GM18870 (cell line): ENCODE results near the gene LFNG.

Experiments
- ATAC-seq: cut with Tn5 transposase; IDR thresholded peaks from one replicate; pipeline ENCODE4 v1.9.1; 2021; ENCODE audit warnings: moderate library complexity; ENCODE audit not compliant: unreplicated experiment

The LFNG gene, protein sequence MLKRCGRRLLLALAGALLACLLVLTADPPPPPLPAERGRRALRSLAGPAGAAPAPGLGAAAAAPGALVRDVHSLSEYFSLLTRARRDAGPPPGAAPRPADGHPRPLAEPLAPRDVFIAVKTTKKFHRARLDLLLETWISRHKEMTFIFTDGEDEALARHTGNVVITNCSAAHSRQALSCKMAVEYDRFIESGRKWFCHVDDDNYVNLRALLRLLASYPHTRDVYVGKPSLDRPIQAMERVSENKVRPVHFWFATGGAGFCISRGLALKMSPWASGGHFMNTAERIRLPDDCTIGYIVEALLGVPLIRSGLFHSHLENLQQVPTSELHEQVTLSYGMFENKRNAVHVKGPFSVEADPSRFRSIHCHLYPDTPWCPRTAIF

DNA sequence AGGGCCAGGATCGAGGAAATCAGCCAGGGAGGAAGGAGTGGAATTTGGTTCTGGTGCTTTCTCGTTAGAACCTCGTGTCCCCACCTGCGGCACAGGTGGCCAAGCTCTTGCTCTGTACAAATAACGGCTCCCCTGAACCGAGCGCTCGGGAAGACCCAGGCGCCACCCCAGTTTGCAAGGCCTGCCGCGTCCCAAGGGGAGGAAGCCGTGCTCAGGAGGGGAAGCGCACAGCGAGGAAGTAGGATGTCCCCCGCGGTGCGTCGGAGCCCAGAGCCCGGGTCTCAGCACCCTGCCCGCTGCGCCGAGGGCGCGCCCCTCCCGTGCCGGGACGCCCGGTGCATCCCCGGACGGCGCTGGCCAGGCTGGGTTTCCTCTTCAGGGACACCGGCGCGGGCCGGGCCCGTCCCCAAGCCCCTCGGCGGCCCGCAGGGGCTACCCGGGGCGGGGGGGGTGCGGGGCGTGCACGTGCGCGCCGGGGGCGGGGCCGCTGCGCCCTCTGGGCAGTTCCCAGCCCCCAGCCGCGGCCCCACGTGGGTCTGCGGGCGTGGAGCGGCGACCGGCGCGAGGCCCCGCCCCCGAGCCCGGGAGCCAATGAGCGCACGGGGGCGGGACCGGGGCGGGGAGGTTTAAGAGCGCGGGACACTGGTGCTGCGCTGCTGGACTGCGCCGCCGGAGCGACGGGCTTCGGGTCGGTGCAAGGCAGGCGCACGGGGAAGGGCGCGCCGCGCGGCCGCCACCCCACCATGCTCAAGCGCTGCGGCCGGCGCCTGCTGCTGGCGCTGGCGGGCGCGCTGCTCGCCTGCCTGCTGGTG, at the start of gene LFNG:
Gene LFNG (plus strand): TSS at position 656 of the 812 bp plus-strand sequence. CDS start 88 bp downstream, at position 744.
- ATAC-seq, result no peak

DNA sequence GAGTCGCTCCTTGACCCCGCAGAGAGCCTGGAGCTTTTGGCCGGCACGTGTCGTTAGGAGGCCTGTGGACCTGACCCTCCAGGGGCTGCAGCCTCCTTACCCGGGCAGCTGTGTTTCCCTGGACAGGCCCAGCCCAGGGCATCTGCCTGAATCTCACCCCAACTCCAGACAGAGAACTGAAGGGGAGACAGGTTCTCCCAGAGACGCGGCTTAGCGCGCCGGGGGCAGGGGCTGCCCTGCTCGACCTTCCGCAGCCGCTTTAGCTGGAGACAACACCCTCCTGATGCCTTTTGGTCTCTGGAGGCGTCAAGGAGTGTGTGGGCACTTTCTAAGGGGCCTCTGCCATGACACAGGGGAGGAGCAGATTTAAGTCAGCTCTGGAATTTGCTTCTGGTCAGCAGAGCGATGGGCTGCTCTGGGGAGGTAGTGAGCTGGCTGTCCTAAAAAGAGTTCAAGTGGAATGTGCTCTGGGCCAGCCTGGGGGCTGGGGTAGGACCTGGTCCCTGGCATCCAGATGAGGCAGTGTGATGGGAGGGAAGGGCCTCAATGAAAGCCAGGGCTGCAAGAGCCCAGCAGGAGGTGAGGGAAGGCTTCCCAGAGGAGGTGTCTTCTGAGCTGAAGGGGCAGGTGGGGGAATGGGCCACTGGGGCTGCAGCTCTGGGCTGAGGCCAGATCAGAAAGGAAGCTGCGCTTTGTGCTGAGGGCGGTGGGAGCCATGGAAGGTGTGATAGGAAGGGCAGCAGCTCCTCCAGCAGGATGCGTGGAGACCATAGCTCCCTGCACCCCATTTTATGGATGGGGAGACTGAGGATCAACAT, 49.2 kb upstream of the LFNG start:
- ATAC-seq, result no peak

DNA sequence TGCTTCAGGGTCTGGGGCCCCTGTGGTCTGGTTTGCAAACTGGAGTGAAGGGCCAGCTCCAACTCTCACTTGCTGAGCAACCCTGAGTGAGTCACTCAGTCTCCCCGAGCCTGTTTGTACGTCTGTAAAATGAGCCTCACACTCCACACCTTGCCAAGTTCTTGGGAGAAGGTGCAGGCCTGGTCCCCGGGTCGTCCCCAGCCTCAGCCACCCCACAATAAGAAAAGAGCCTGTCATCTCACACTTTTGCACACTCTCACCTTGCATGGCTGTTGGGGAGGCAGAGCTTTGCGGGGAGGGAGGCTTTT, 48.6 kb upstream of the LFNG start:
- ATAC-seq, result no peak

DNA sequence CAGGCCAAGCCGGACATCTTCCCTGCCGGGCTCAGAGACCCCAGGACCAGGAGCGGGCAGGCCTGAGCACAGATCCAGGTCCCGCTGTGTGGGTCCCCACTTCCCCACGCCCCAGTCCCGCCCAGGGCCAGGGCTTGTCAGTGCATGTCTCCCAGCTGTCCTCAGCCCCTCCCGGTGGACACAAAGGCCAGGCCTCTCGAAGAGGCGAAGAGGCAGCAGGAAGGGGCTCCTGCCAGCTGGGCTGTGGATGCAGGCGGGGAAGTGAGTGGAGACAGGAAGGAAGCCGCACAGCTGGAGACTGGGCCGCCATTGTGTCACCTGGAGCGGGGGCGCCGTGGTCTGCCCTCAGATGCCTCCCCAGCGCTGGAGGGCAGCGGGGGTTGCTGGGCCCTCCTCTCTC, 48.2 kb upstream of the LFNG start:
- no peak for ATAC-seq

DNA sequence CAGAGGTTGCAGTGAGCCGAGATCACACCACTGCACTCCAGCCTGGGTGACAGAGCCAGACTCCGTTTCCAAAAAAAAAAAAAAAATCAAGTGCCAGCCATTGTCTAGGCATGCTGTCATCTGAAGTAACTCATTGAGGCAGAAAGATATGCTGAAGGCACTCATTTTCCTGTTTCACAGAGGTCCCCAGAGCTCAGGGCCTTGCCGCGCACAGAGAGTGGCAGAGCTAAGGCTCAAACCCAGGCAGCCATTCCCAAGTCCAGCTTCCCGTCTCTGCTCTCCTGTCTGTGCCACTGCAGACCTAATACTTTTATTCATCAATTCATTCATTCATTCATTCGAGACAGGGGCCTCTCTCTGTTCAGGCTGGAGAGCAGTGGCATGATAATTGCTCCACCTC, 46.8 kb upstream of the LFNG start:
- no peak for ATAC-seq

DNA sequence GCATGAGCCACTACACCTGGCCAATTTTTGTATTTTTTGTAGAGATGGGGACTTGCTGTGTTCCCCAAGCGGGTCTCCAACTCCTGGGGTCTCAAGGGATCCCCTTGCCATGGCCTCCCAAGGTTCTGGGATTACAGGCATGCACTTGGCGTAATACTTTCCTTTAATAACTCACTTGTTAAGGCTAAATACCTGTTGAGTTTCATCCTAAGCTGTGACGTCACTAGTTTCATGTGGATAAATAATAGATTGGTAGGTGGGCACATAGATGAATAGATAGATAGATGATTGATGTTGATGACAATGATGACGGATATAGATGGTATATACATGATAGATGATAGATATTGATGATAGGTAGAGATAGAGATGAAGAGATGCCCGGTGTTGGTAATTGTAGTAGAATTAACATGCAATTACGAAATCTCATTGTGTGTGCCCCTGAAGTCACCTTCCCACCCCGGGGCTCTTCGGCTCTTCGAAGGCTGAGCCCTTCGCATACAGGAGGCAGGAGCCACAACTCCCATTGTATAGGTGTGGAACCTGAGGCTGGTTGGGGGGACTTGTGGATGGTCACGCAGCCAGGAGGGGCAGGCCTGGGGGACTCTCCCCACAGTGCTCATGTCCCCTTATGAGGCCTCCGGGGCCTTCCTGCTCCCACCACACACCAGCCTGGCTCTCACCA, 45.9 kb upstream of the LFNG start:
- ATAC-seq, result no peak

DNA sequence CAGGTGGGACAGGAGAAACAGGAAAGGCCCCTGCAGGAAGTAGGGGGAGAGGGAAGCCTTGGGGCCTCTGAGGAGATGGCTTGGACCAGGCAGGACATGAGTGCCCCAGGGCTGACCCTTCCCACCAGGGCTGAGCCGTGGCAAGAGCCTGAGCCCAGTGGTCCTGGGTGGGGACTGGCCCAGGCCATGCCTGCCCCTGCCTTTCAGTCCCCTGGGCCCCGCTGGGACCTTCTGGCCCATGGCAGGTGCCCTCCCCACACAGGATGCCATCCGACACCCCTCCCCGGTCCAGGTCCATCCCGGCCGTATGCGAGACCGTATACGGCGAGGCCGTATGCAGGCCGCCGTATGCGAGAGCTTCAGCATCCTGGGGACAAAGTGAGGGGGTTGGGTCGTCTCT, 45.4 kb upstream of the LFNG start:
- ATAC-seq, result no peak

DNA sequence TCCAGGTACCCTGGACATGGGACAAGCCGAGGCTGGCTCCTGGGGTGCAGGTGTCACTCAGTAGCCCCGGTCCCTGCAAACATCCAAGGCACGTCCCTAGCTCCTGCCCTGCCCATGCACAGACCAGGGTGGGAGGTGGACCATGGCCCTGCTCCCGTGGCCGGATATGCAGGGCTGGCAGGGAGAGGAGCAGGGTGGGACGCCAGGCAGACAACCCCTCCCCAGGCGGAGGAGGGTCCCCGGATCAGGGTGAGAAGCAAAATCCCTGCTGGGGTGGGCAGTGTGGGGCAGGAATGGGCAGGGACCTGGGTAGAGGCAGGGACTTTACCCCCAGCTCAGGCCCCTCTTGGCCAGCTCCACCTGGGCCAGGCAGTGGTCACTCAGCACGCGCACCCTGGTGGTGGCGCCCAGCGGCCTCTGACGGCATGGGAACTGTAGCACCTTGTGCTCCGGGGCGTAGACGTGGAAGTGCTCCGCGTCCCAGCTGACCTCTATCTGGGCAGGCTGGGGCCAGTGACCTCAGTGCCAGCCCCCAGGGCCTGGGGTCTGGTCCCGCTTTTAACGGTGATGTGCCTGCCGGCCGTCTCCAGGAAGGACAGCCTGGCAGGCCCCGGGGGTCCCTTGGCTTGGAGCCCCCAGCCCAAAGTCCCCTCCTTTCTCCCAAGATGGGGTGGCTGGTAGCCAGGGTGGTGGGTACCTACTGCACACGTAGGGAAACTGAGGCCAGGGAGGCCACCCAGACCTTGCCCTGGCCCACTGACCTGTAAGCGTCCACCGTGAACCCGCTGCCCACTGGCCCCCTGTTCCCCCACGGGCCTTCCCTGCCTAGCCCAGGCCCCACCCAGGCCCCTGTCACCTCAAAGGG, 44.5 kb upstream of the LFNG start:
- no peak for ATAC-seq

DNA sequence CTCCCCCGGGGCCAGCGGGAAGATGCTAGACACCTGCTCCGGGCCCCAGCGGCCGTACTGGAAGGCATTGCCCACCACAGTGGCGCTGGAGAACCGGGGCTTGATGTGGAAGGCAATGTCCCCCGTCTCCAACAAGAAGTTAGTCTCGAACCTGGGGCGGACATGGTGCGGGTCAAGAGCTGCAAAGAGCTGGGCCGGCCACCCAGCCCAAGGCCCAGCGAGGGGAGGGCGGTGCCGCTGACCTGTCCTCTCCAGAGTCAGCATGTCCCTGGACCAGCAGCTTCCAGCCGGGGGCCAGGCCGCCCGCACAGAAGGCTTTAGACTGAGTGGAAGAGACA, 43.9 kb upstream of the LFNG start:
- ATAC-seq, result no peak

DNA sequence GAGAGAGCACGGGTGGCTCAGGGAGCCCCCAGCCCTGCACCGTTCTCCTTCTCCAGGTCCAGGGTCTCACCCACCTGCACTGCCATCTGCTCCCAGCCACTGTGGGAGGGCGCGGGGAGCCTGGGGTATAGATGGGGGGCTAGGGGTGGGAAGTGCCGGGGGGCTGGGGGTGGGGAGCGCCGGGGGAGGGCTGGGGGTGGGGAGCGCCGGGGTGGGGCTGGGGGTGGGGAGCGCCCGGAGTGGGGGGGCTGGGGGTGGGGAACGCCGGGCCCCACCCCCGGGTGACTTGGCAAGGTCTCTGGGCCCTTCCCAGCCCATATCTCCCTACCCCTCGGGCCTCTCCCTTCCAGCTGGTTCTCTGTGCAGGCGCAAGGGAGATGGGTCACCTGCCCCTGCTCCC, 43.3 kb upstream of the LFNG start, which contains the start of gene GRIFIN:
Gene GRIFIN (minus strand): TSS at position 101 of the 400 bp plus-strand sequence. CDS start 15 bp downstream, at position 86.
- no peak for ATAC-seq

- ATAC-seq, result no peak
Observed at GRCh38 chr7:2476776-2477446, 42.7 kb upstream of the LFNG start.

DNA sequence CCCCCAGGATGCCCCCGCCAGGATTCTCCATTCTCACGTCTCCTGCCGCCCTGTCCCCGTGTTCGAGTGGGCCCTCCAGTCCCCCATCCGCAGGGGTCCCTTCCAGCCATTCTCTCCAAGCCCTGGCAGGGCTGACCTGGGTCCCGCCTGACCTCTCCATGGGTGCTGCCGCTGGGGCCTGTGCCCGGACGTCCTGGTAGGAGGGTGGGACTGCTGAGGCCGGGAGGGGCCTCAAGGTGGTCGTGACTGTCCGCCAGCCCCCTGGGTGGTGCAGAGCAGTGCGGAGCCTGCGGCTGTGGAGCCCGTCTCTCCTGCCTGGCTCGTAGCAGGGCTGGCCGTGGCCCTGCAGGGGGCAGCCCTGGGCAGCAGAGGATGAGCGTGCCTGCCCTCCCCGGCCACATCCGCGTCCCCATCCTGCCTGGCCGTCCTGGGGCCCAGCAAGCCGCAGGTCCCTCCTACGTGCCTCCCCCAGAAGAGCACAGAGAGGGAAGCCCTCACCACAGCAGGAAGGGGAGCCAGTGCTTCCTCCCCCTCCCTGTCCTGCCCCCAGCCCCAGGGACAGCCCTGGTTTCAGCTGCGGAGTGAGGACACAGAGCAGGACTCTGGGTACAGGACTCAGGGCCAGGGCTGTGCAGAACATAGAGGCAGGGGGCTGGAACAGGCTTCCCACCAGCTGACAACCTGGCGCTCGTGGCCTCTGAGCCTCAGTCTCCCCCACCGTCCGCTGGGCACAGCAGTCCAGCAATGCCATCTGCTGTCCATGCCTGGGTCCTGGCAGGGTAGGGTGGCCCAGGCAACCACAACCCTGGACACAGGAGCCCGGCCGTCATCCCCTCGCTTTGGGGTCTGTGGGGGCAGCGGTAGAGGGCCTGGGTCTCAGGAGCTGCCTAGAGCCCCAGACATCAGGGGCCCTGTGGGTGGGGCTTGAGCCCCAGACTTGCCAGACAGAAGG, 41.9 kb upstream of the LFNG start:
- no peak for ATAC-seq

- no peak for ATAC-seq
Observed at GRCh38 chr7:2478399-2478785, 41.2 kb upstream of the LFNG start.

DNA sequence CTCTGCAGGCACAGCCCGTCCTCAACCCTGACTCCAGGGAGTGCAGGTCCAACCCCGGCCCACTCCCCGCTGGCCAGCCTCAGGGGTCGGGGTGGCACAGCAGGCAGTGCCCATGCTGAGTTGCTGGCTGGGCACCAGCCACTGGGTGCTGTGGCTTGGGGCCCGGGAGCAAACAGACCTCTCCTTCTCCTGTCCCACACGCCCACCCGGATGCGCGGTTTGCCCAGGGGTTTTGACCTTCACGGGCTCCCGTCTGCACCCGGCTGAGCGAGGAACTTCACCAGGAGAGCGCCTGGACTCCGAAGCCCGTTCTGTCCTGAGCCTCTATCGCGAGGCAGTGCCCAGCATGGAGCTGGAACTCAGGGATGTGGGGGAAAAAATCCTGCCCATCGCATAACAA, 40.8 kb upstream of the LFNG start:
- ATAC-seq, result no peak

- ATAC-seq, result no peak
Observed at GRCh38 chr7:2479276-2480069, 40.1 kb upstream of the LFNG start.

DNA sequence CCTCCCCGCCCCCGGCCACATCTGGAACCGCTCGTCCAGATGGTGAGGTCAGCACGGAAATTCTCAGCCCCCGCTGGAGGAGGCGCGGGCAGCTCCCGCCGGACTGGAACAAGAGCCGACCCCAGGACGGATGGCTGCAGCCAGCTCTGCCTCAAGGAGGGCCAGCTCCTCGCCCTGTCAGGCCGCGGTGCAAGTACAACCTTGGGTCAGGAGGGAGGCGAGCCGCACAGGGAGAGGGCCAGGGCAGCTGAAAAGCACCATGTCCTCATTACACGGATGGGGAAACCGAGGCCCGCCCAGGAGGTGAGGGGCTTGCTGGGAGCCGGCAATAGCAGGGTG, 39.5 kb upstream of the LFNG start:
- ATAC-seq, result no peak

- no peak for ATAC-seq
Observed at GRCh38 chr7:2481195-2481594, 38.4 kb upstream of the LFNG start.
